Endometrial microvascular endothelial cells (primary cell): ENCODE results near the gene ENDOV. TPM values are rescaled to one million over a fixed set of nuclear protein-coding genes. Genes with fewer than 3 reads are reported as not detected.

Experiments used
- total RNA-seq: library from RNA; depleted of rRNA; stranded (reverse); fragments of >200 nt; gene quantifications from one replicate; pipeline ENCODE4 v1.2.3, GENCODE V29; 2015; ENCODE audit errors: inconsistent ontology term

Gene ENDOV
- total RNA-seq, 1 donor from 2014 or later: 7.1 TPM

Other genes starting within 250 kb of the ENDOV start
- gene CARD14, start 245.1 kb upstream of the ENDOV start, total RNA-seq: not detected
- 60.3 TPM for gene SGSH, start 194.8 kb upstream of the ENDOV start, total RNA-seq
- gene SLC26A11, start 194.7 kb upstream of the ENDOV start, total RNA-seq: 17.2 TPM
- gene RNF213, start 154.3 kb upstream of the ENDOV start, total RNA-seq: 80.8 TPM
- 0.09 TPM for gene NPTX1, start 61.4 kb downstream of the ENDOV start, total RNA-seq
- 28.2 TPM for gene RPTOR, start 129.7 kb downstream of the ENDOV start, total RNA-seq